UCSD-AML1 (cell line): ENCODE measurements around the gene SLC6A3.

Source experiments
- DNase-seq: peaks from one replicate; lab custom pipeline; 2025; ENCODE audit not compliant: unreplicated experiment; lab: John Stamatoyannopoulos, UW

Gene SLC6A3

DNA sequence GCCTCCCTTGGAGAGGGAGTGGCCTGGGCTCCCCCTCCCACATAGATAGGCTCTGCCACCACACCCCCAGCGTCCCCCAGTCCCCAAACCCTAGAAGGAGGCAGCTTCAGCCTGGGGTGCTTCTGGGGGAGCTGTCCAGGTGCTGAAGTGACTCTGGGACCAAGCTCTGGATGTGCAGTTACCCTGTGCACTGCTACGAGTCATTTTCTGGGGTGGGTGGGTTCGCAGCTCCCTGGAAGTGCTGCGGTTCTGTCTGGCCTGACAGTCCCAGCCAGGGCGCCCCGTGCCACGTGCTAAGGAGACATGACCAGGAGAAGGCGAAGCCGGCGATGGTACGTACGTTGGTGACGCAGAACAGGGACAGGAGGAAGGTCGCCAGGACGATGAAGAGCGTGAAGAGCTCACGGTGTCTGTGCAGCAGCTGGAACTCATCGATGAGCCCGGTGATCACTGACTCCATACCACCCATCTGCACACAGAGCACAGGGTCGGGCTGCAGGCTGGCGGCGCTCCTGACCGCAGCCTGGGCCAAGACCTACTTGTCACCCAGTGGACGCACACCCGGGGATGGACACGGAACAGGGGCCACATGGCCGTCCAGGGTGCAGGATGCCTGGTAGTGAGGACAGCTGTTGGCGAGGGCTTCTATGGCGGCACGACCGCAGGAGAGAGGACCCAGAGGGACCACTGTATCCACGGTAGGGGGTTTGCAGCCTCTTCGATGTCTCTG lies 35.7 kb downstream of the SLC6A3 start:
- DNase-seq = peak; percentile 37

- no peak for DNase-seq
Measured at GRCh38 chr5:1406681-1407640, 38.3 kb downstream of the SLC6A3 start.

GRCh38 chr5:1405539-1406530 lies 39.4 kb downstream of the SLC6A3 start:
- DNase-seq = no peak

DNA sequence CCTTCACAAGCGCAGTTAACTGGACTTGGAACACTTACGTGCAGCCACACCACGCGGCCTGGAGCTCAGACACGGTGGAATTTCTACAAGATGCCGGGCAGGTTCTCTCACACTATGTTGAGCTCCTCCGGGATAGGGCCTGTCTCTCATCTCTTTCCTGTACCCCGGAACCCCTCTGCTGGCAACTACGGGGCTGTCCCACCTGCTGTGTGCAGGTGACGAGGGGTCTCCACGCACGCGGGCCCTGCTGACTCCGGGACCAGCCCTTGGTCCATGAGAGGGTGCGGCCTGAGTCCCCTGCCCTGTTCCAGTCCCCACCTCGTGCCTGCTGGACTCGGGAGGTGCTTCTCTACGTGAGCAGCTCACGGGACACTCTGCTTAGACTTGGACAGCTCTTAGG lies 40.1 kb downstream of the SLC6A3 start:
- DNase-seq = no peak

DNA sequence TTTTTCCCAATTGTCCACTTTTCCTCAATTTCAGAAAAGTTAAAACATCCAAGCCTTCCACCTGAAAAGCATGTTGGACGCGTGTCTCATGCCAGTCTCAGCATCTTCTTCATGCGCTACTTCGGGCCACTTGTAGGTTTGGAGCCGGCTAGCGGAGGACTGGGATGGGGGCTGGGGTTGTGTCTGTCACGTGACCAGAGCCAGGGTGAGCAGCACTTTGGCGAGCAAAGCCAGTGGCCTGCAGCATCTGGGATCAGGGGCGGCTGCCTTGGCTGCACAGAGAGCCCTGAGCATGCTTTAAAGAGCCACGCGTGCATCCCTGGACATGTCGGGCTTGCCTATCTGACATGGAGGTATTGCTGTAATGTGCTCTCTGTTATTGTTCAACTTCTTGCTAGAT lies 41.2 kb downstream of the SLC6A3 start:
- DNase-seq = no peak

DNA sequence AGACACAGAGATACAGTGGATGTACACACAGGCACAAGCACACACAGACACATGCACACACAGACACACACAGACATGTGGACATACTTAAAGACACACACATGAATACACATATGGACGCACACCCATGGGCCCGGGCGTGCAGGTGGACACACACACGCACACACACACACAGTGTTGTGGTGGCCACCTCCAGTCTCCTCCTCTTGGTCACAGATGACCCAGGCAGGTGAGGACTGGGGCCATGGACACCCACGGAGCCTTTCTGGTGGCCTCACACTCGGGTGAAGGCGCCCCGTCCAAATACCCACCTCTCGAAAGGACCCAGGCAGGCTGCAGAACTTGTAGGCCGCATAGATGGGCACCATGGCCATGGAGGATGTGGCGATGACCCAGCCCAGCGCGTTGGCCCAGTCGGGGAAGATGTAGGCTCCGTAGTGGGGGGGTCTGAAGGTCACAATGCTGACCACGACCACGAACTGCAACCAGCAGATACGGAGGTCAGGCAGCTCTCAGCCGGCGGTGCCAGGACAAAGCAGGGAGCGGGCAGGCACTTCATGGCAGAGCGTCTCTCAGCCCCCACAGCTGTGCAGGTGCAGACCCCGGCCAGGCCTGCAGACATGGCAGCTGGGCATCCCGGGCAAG lies 42.5 kb downstream of the SLC6A3 start:
- DNase-seq = no peak

DNA sequence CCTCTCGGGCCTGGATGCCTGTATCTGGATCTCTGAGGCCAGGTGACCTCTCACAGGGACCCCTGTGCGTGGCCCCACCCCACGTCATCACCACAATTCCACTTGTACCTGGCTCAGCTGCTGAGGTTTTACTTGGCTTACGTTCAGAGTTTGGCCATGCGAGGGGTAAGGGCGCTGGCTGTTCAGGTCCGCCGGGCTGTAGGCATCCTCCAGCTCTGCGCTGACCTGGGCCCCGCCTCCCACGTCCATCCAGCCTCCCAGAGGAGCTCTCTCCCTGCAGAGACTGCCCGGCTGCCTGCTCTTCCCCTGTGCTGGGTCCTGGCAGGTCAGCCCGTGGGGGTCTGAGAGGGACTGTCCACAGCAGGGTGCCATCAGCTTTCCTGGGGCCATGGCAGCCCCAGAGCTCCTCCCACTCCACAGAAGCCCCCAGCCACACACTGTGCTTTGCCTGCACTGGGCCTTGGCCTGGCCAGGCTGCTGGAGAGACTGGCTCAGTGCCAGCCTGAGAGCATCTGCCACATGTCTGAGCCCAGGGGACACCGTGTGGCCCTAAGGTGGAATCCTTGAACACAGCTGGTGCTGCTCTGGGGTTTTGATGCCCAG lies 43.6 kb downstream of the SLC6A3 start:
- no peak for DNase-seq

DNA sequence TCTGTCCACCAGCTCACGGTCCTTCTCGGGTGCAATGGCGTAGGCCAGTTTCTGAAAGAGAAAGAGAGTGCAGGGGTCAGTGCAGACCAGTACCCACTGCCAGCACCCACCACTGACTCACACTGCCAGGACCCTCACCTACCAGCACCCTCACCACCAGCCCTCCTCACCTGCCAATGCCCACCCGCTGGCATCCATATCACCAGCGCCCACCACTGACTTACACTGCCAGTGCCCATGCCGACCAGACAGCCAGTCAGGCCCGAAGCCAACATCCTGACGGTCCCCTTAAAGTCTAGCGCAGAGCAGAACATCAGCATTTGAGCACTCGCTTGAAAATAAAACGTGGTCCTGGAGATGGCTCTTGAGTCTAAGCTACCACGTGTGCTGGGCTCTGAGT lies 44.3 kb downstream of the SLC6A3 start:
- DNase-seq = no peak

GRCh38 chr5:1400211-1400855 lies 44.9 kb downstream of the SLC6A3 start:
- no peak for DNase-seq

- DNase-seq = no peak
Measured at GRCh38 chr5:1399737-1400136, 45.5 kb downstream of the SLC6A3 start.

DNA sequence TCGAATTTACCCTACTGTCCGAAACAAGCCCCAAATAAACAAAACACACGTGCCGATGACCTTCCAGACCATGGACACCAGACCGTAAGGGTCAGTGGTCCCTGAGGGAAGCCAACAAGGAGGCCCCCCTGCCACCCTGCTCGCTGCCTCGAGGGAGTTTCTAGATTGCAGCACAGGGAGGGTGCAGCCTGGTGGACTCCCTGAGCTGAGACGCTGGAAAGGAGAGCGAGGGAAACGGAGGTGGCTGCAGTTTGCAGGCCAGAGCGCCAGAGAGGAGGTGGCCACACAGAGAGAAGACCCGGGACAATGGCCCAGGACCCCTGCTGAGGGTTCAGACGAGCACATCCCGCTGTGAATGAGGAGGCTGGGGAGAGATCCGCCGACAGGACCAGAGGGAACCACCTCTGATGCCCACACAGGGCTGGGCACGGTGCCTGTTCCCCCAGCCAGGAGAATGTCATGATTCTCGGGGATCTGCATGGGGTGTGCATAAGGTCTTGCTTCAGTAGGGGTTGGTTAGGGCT lies 48.9 kb downstream of the SLC6A3 start:
- DNase-seq = no peak

- no peak for DNase-seq
Measured at GRCh38 chr5:1394881-1395860, 50.1 kb downstream of the SLC6A3 start.

DNA sequence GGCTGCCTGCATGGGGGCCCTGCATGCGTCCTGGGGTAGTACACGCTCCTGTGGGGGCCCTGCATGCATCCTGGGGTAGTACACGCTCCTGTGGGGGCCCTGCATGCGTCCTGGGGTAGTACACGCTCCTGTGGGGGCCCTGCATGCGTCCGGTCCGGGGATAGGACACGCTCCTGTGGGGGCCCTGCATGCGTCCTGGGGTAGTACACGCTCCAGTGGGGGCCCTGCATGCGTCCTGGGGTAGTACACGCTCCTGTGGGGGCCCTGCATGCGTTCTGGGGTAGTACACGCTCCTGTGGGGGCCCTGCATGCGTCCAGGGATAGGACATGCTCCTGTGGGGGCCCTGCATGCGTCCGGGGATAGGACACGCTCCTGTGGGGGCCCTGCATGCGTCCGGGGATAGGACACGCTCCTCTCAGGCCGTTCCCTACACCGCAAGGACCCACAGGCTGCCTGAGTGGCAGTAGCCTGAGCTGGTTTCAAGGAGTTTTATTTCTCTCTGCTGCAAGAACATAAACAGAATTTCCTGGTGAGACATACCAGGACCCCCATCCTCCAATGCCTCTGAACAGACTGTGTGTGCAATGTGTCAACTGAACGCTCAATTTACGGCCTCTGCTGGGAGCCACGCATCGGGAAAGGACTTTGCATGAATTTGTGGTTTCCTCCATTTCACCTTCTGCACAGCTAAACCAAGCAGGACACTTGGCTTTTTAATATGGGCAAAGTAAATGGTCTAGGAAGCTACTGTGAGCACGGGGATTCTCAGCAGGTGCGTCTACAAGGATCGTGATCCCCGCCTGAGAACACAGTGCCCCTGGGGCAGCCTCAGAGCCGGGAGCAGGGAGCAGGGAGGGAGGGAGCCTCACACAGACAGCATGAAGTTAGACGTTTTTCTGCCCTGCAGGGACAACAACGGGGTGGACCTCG lies 51.4 kb downstream of the SLC6A3 start:
- DNase-seq = no peak

GRCh38 chr5:1392801-1393565 lies 52.3 kb downstream of the SLC6A3 start:
- DNase-seq = no peak

DNA sequence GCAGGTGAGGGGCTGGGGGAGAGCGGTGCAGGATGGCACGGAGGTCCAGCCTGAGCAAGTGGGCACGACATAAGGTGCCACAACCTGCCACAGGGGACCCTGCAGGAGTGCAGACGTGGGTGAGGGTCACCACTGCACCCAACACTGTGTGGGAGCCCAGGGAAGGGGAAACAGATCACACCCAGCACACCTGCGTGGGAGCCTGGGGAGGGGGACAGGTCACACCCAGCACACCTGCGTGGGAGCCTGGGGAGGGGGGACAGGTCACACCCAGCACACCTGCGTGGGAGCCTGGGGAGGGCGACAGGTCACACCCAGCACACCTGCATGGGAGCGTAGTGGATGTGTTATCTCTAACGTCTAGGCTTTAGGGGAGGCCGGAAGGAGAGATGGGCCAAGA lies 53.0 kb downstream of the SLC6A3 start:
- no peak for DNase-seq

DNA sequence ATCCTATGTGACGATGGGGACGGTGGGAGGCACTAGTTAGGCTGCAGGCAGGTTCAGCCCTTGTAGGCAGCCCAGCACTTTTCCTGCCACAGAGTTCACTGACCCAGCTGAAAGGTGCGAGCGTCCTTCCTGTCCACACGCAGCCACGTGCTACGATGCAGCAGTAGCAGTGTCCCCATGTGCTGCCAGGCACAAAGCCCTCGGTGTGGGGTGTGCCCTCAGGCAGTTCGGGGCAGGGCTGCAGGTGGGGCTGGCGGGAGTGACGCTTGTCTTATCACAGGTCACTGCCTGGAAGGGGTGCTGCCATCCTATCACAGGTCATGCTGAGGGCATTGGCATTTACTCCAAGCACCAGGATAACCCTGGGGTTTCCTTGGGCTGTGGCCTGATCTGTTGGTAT lies 53.5 kb downstream of the SLC6A3 start:
- no peak for DNase-seq
